GM11168 (cell line): ENCODE data around the gene CLEC11A.

Source experiments
- in situ Hi-C: fragments of 300-500 bp; cut with MboI; formaldehyde crosslinking; loops from one replicate; pipeline ENCODE4 v1.12.0; 2022; ENCODE audit warnings: low sequenced_read_pairs; ENCODE audit not compliant: unreplicated experiment

The CLEC11A gene

DNA sequence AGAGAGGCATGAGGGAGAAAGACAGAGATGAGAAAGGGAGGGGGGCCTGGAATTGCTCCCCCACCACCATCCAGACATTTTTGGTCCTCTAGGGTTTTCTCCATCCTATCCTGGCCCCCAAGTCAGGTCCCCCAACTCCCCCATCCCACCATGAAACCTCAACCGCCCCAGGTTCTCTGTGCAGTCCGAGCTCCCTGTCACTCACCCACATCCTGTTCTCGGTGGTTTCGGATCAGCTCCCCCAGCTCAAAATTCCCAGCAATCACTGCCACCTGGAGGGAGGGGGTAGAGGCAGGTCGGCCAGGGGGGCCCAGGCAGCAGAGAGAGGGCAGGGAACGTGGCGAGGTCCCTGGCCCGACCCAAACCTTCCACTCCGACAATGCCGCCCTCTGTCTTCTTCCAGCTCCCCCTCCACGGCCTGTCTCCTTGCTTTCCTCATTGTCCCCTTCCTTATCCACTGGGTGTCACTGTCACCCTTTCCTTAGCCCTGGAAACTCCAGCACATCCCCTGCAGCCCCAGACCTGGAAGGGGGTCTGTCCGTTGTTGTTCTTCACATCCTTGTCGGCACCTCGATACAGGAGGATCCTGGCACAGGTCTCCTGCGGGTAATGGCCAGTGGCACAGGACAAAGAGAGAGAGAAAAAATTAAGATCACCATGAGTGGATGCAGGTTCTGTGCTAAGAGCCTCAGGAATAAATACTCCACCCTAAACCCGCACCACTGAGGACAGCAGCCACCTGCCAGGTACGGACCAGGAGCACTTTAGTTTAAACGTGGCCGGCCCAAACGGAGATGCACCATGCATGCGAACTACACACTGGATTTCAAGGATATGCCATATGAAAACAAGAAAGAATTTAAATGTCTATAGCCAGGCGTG is 19.0 kb upstream of the CLEC11A start:
- in situ Hi-C loops = no loop called here

- in situ Hi-C loops = no loop called here
These were observed 17.6 kb upstream of the CLEC11A start for GRCh38 chr19:50705422-50706019.

DNA sequence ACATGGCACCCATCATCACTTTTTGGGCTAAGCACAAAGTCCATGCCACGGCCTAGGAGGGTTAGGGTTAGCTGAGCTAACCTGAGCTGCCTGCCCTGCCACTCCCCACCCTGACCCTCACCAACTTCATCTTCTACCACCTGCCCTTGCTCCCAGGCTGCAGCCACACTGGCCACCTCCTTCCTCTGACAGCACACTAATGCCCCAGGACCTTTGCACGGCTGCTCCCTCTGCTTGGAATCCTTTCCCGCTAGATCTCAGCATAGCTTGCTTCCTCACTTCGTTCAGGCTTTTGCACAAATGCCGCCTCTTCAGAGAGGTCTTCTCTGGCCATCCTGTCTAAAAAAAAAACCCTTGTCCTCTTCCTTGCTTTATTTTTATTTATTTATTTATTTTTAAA is 16.8 kb upstream of the CLEC11A start:
- in situ Hi-C loops = no loop called here

DNA sequence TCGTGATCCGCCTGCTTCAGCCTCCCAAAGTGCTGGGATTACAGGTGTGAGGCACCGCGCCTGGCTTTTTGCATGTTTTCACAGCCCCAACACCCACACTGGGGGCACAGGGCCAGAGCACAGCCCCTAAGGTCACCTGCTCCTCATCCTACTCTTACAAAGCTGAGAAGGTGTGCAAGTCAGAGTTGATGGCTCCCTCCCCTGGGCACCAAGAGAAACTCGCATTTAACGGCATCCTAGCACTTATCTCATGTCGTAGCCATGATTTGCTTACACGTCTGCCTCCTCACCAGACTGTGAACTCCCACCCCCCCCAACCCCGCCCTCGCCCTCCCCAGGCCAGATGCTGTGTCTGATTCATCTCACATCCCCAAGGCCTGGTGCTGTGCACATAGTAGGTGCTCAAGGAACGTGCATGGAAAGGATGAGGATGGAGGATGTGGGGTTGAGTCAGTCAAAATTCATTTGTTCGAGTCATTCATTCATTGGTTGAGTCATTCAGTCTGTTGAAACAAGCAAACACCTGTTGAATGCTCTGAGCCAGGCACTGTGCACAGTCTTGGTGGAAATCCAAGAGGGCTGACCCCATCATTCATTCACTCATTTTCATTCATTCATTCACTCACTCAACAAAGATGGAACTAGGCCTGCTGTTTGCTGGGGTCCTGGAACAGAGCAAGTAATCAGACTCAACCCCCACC is 14.8 kb upstream of the CLEC11A start:
- in situ Hi-C loops = no loop called here

- in situ Hi-C loops = no loop called here
These were observed 13.1 kb upstream of the CLEC11A start for GRCh38 chr19:50710094-50710493.

DNA sequence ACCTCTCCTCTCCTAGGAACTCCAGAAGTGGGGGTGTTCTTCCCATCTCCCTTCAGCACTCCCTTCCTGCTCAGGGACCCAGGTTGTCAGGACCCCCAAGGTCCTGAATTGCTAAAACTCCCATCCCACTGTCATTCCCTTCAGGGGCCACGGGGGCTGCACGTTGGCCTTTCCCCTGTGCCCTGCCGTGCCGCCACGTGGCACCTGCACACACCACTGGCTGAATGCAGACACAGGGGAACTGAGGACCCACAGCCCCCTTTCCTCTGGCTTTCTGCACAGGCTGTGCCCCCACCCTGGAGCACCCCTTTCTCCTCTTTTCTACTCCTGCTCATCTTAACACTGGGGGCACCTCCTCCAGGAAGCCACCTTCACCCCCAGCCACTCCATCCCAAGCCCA is 12.6 kb upstream of the CLEC11A start:
- in situ Hi-C loops = no loop called here

DNA sequence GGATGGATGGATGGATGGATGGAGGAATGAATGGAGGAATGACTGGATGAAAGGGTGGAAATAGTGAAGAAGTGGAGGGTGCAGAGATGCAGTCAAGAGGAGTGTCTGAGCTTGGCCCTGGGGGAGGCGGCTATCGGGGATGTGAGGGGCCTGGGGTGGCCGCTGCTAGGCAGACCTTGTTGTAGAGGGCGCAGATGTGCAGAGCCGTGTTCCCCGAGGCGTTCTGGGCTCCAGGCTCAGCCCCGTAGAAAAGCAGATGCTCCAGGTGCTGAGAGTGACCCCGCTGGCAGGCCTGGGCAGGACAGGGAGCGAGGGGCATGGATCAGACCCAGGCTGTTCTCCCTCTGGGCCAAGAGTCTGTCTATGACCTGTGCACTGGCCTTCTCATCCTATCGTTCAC is 12.0 kb upstream of the CLEC11A start:
- in situ Hi-C loops = no loop called here

GRCh38 chr19:50711805-50712204 is 11.4 kb upstream of the CLEC11A start:
- in situ Hi-C loops = no loop called here

- in situ Hi-C loops = no loop called here
These were observed 10.3 kb upstream of the CLEC11A start for GRCh38 chr19:50712833-50713232.

DNA sequence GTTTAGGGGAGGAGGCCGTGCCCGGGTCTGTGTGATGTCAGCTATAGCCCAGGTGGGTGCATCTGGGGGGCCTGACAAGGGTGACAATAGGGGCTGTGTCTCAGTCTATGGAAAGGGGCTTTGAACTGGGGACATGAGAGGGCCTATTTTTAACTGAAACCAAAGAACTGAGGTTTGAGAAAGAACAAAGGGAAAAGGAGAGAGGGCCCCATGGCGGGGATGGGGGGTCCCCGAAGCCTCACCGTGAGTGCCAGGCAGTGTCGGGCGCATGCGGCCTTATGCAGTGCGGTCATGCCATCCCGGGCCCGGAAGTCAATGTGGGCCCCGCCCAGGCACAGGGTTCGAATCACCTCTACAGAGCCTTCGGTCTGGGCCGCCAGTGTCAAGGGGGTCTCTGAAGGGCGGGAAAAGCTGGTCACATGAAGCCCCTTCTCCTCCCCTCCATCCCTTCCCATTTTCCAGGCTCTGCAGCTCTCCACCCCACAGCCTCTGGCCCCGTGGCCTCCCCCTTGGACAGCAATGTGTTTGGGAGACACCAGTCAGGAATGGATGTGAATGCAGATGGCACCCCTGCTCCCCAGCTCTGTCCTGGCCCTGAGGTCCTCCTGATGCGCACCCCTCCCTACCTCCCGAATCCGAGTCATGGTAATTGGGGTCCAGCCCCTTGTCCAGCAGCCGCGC is 9.5 kb upstream of the CLEC11A start:
- in situ Hi-C loops = no loop called here

DNA sequence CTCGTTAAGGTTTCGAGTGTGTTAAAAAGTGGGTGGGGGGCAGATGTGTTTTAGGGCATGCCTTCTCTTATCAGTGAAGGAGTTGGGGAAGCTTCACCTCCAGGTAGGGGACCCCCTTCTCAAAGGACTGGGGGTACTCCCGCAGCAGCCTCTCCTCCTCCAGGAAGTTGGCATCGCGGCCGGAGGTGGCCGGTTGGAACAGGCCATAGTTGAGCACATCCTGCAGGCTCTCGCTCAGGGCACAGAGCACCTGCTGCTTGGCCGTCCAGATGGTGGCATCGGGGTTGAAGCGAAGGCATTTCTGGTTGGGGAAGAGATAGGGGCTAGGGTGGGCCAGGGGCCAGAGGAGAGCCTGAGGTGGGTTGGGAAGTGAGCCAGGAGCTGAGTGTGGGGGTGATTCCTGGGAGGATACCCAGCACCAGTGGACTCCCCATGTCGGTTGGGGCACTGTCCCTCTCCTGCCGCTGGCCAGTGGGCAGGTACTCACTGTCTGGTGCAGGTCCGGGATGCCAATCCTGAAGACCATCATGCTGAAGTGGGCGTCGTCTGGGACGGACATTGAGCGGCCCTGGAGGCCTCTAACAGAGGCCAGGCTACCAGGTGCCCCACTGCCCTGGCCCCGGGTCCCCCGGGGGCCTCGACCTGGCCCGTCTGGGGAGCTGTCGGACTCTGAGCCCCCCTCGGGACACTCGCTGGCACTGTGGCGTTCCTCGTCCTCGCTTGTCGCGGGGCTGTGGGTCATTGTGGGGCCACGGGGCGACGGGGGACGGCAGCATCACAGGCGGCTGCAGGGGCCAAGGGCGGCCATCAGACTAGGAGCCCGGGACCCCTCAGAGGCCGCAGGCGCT is 6.8 kb upstream of the CLEC11A start:
- in situ Hi-C loops = no loop called here

GRCh38 chr19:50717026-50717723 is 6.0 kb upstream of the CLEC11A start:
- in situ Hi-C loops = no loop called here

- in situ Hi-C loops = no loop called here
These were observed 5.3 kb upstream of the CLEC11A start for GRCh38 chr19:50717891-50718254.

GRCh38 chr19:50718255-50719118 is 4.7 kb upstream of the CLEC11A start:
- in situ Hi-C loops = no loop called here

DNA sequence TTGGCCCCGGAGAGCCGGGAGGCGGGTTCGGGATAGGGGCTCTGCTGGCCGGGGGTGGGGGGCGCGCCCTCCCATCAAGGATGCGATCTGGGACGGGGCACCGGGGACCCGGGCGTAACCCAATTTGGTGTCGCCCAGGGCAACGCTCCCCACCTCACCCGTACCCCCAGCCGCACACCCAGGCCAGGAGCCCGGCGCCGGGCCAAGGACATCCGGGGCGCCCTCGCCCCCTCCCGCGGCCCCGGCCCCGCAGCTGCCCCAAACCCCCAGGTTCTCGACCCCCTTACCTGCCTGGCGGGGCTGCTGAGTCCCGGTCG is 4.1 kb upstream of the CLEC11A start:
- in situ Hi-C loops = no loop called here

DNA sequence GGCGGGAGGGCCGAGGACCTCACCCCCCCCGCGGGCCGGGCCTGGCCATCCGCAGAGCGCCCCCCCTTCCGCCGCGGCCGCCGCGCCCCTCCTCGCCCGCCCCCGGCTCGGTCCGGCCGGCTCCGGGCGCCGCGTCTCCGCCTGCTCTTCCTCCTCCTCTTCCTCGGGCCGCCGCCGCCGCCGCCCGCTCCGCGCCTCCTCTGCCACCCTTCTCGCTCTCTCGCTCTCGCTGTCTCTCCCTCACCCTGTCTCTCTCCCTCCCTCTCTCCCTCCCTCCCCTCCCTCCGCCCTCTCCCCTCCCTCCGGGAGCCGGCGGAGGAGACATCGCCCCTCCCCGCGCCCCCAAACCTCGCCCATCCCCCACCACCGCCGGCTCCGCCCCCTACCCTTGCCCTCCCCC is 3.6 kb upstream of the CLEC11A start, which contains the start of gene SHANK1:
Gene SHANK1 (minus strand): TSS at position 237 of the 400 bp plus-strand sequence. CDS start 2,883 bp downstream, outside the sequence.
- in situ Hi-C loops = no loop called here

DNA sequence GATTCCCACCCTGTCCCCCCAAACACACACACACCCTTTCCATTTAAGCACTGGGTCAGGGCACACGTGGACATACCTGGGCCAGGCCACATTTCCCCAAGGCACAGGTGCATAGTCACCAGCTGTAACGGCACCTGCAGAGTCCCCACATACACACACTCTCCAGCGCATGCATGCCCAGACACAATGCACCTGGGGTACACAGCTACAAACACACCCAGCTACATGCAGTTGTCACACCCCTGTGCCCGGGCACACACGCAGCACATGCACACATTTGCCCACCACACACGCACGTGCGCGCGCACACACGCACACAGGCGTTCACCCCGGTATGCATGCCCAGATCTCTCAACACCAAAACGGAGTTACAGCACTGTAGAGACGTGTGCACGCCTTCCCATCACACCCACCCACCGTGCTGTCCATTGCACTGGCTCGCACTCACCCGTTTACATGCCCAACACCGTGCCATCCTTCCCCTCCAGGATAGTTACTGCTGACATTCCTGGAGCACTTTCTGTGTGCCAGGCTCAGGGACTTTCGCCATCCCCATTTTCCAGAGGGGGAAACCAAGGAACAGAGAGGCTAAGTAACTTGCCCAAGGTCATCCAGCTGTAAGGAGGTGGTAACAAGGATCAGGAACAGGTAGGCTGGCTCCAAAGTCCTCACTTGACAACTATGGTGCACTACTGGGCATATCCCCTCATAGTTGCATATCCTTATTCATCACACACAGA is 2.8 kb upstream of the CLEC11A start:
- in situ Hi-C loops = no loop called here

- in situ Hi-C loops = no loop called here
These were observed 2.2 kb upstream of the CLEC11A start for GRCh38 chr19:50720921-50721381.
